ENCODE results near the gene APOO.

Gene APOO

DNA sequence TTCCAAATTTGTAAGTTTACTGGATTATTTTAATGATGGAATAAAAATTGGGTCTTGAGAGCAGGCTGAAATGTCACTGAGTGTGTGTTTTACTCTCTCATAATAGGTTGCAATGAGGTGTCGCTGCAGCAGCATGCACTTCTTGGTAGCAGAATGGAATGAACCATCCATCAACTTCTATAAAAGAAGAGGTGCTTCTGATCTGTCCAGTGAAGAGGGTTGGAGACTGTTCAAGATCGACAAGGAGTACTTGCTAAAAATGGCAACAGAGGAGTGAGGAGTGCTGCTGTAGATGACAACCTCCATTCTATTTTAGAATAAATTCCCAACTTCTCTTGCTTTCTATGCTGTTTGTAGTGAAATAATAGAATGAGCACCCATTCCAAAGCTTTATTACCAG is 122.2 kb downstream of the APOO start:
- no peak overlapping the region for H3K27ac ChIP-seq
- peak overlapping the region; percentile 57 for H3K4me3 ChIP-seq (ENCODE audit: low read depth, low read length)
- H3K27me3 ChIP-seq (ENCODE audit: control insufficient read depth, insufficient read depth, low read length), result no peaks in the 10 kb centered on the region
- TF ChIP-seq, protein P1, sequence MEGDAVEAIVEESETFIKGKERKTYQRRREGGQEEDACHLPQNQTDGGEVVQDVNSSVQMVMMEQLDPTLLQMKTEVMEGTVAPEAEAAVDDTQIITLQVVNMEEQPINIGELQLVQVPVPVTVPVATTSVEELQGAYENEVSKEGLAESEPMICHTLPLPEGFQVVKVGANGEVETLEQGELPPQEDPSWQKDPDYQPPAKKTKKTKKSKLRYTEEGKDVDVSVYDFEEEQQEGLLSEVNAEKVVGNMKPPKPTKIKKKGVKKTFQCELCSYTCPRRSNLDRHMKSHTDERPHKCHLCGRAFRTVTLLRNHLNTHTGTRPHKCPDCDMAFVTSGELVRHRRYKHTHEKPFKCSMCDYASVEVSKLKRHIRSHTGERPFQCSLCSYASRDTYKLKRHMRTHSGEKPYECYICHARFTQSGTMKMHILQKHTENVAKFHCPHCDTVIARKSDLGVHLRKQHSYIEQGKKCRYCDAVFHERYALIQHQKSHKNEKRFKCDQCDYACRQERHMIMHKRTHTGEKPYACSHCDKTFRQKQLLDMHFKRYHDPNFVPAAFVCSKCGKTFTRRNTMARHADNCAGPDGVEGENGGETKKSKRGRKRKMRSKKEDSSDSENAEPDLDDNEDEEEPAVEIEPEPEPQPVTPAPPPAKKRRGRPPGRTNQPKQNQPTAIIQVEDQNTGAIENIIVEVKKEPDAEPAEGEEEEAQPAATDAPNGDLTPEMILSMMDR (IDR thresholded peaks at IDR 0.05), result no peak
- no peak overlapping the region for H2AFZ ChIP-seq
- H3K4me2 ChIP-seq (ENCODE audit: low read length), result peak overlapping the region; percentile 67
- no peaks in the 10 kb centered on the region for H3K9me3 ChIP-seq (ENCODE audit: control insufficient read depth, low read length)
- no peaks in the 10 kb centered on the region for H3K79me2 ChIP-seq
- H3K9ac ChIP-seq, result no peak overlapping the region
- H3K4me1 ChIP-seq, result no peaks in the 10 kb centered on the region
- no peaks in the 10 kb centered on the region for H3K36me3 ChIP-seq (ENCODE audit: control insufficient read depth, insufficient read depth, low read length)

DNA sequence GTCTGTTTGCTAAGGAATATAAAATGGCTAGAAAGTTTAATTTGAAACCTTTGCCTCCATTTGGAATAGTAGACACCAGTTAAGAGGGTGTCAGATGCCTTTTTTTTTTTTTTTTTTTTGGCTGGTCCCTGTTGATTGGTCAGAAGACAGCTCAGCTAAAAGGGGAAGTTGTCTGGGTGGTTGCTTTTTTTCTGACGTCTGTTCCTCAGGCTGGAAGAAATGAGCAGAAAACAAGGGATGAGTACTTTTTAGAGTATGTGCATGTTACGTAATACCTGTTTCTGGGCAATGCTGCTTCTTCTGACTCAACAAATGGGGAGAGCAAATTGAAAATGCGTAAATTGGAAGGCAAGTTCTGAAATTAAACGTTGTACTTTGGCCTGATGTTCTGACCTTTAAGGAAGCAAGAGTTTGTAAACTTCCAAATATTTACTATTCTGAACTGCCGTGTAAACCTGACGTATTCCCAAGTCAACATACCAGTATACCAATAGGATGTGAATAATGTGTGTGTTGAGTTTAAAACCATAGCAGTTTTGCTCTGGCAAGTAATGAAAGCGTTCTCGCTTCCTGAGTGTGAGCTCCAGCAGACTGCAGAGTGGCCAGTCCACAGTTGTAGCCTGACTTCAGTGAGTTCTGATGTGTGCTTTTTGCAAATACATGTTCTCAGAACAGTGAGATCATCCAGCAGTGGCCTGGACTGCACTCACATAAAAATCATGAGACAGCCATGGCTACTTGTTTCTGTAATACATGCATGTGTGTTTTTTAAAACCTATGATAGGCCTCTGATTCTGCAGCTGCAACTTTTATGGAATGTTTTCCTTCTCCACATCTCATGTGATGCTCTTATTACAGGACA is 123.0 kb downstream of the APOO start:
- H3K36me3 ChIP-seq (ENCODE audit: control insufficient read depth, insufficient read depth, low read length), result no peaks in the 10 kb centered on the region
- H2AFZ ChIP-seq, result no peak overlapping the region
- no peaks in the 10 kb centered on the region for H3K79me2 ChIP-seq
- H3K27ac ChIP-seq, result peak overlapping the region; percentile 90
- H3K4me2 ChIP-seq (ENCODE audit: low read length), result peak overlapping the region; percentile 67
- H3K4me1 ChIP-seq, result no peaks in the 10 kb centered on the region
- no peaks in the 10 kb centered on the region for H3K27me3 ChIP-seq (ENCODE audit: control insufficient read depth, insufficient read depth, low read length)
- peak overlapping the region; percentile 57 for H3K4me3 ChIP-seq (ENCODE audit: low read depth, low read length)
- H3K9ac ChIP-seq, result no peak overlapping the region
- H3K9me3 ChIP-seq (ENCODE audit: control insufficient read depth, low read length), result no peaks in the 10 kb centered on the region
- TF ChIP-seq, protein P1 (IDR thresholded peaks at IDR 0.05), result no peak

DNA sequence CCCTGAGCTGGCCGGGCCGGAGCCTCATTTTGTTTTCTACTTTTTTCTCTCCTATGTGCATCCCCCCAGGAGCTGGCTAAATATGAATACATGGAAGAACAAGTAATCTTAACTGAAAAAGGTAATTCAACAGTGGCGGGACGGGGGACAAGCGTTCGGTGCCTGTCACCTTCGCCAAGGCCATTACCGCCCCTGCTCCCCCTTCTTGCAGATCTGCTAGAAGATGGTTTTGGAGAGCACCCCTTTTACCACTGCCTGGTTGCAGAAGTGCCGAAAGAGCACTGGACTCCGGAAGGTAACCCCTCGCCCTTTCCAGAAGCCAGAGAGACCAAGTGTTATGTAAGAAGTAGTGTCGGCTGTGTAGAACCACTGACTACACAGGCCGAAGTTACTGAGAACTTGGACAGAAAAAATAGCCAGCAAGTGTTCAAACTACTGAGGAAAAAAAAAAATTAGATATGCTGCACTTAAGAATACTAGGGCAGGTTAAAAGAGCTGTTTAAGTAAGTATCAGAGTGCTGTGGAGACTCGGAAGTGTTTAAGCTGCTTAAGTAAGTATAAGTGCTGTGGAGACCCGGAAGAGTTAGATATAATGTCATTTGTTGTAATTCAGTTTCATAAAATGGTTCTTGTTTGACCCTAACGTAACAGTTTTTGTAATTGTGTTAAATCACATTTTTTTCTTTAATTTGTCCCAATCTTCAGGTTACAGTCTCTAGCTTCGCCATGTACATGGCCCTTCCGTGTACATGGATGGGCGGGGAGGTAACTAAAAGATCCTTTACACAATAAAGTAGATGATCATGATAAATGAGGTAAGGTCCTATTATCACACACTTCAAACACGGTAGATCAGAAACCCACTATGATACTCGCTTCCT is 123.9 kb downstream of the APOO start:
- Histone ChIP-seq H3K36me3 (ENCODE audit: control insufficient read depth, insufficient read depth, low read length) (no peaks in the 10 kb centered on the region), H3K79me2 (no peaks in the 10 kb centered on the region), H3K9me3 (ENCODE audit: control insufficient read depth, low read length) (no peaks in the 10 kb centered on the region), H3K27ac (peak overlapping the region; percentile 90), H3K4me2 (ENCODE audit: low read length) (peak overlapping the region; percentile 67), H3K4me1 (no peaks in the 10 kb centered on the region), H2AFZ (peak overlapping the region; percentile 42), H3K9ac (peak overlapping the region; percentile 19), H3K27me3 (ENCODE audit: control insufficient read depth, insufficient read depth, low read length) (no peaks in the 10 kb centered on the region), H3K4me3 (ENCODE audit: low read depth, low read length) (peak overlapping the region; percentile 57)
- TF ChIP-seq, protein P1 (IDR thresholded peaks at IDR 0.05), result no peak
